ENCODE data around the gene CEP55.
"Not testable (repeated sequence)": the region's sequence is repeated elsewhere in the genome, so short reads cannot be mapped to it uniquely, and the experiment has no call there.

Gene CEP55

GRCh38 chr10:93515071-93516005 lies 18.9 kb downstream of the CEP55 start:
- DNase-seq, result no peak

- DNase-seq, result no peak
These were observed 19.6 kb downstream of the CEP55 start for GRCh38 chr10:93516006-93516380.

GRCh38 chr10:93518531-93518930 lies 22.1 kb downstream of the CEP55 start:
- no peak for DNase-seq

- DNase-seq, result no peak
These were observed 38.9 kb downstream of the CEP55 start for GRCh38 chr10:93535293-93535692.

- DNase-seq, result not testable (repeated sequence)
These were observed 44.5 kb downstream of the CEP55 start for GRCh38 chr10:93540871-93541270.

GRCh38 chr10:93541402-93542357 lies 45.3 kb downstream of the CEP55 start:
- peak; percentile 61 for DNase-seq

- peak; percentile 71 for DNase-seq
These were observed 46.0 kb downstream of the CEP55 start for GRCh38 chr10:93542358-93542791.

- DNase-seq, result not testable (repeated sequence)
These were observed 50.6 kb downstream of the CEP55 start for GRCh38 chr10:93546995-93547394.

GRCh38 chr10:93547522-93547921 lies 51.1 kb downstream of the CEP55 start:
- DNase-seq, result no peak

- DNase-seq, result no peak
These were observed 52.1 kb downstream of the CEP55 start for GRCh38 chr10:93548376-93549071.

GRCh38 chr10:93550606-93551005 lies 54.2 kb downstream of the CEP55 start:
- no peak for DNase-seq

GRCh38 chr10:93552780-93553179 lies 56.4 kb downstream of the CEP55 start:
- DNase-seq, result no peak

- no peak for DNase-seq
These were observed 57.3 kb downstream of the CEP55 start for GRCh38 chr10:93553482-93554315.

- no peak for DNase-seq
These were observed 57.9 kb downstream of the CEP55 start for GRCh38 chr10:93554316-93554663.

GRCh38 chr10:93554760-93555432 lies 58.5 kb downstream of the CEP55 start:
- DNase-seq, result peak; percentile 74

GRCh38 chr10:93559490-93559889 lies 63.1 kb downstream of the CEP55 start:
- no peak for DNase-seq

GRCh38 chr10:93560541-93560940 lies 64.1 kb downstream of the CEP55 start:
- no peak for DNase-seq

GRCh38 chr10:93565446-93565845 lies 69.0 kb downstream of the CEP55 start:
- no peak for DNase-seq

GRCh38 chr10:93566435-93567276 lies 70.2 kb downstream of the CEP55 start, which contains the start of gene FFAR4:
Gene FFAR4, plus strand, starts transcription at chr10:93566665. Its CDS starts 56 bp downstream, at chr10:93566721.
- DNase-seq, result no peak
